LoVo (cell line): ENCODE measurements around the gene WFIKKN2.
"Not testable (repeated sequence)": the region's sequence is repeated elsewhere in the genome, so short reads cannot be mapped to it uniquely, and the experiment has no call there.

Experiments
- DNase-seq: peaks from one replicate; pipeline ENCODE4 v3.0.0-alpha.2; 2016; ENCODE audit warnings: low spot score

The WFIKKN2 gene, protein sequence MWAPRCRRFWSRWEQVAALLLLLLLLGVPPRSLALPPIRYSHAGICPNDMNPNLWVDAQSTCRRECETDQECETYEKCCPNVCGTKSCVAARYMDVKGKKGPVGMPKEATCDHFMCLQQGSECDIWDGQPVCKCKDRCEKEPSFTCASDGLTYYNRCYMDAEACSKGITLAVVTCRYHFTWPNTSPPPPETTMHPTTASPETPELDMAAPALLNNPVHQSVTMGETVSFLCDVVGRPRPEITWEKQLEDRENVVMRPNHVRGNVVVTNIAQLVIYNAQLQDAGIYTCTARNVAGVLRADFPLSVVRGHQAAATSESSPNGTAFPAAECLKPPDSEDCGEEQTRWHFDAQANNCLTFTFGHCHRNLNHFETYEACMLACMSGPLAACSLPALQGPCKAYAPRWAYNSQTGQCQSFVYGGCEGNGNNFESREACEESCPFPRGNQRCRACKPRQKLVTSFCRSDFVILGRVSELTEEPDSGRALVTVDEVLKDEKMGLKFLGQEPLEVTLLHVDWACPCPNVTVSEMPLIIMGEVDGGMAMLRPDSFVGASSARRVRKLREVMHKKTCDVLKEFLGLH

DNA sequence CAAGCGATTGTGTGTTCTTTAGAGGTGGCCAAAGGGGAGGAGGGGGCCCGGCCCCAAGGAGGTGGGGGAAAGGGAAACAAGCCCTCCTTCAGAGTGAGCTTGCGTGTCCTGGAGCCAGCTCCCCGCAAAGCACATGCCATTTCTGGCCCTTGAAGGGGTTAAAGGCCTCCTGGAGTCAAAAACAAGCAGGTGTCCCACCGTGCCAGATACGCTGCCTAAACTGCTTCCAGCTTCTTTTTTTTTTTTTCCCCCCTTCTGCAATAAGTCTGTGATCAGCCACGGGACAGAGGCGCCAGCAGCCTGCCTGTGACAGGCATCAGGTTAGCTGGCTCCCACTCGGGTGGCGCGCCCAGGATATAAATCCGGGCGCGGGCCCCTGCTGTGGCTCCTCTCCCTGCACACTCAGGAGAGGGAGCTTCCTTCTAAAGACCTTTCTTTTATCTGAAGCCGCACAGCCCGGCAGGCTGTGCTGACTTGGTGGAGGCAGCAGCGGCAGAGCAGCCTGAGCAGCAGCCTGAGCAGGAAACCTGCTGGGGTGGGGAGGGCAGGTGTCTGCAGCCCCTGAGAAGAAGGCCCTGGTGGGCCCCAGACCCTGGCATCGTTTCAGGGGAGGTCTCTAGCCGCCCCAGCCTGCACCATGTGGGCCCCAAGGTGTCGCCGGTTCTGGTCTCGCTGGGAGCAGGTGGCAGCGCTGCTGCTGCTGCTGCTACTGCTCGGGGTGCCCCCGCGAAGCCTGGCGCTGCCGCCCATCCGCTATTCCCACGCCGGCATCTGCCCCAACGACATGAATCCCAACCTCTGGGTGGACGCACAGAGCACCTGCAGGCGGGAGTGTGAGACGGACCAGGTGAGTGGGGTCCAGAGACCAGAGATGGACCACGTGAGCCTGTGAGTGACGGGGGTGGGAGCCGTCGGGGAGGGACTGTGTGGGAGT lies at the start of gene WFIKKN2:
WFIKKN2 (plus strand) TSS at position 286 of the 934 bp plus-strand sequence; CDS start at position 638, 352 bp downstream.
- DNase-seq = no peak

- DNase-seq = no peak
Measured at GRCh38 chr17:50785946-50786570, 49.3 kb upstream of the WFIKKN2 start.

DNA sequence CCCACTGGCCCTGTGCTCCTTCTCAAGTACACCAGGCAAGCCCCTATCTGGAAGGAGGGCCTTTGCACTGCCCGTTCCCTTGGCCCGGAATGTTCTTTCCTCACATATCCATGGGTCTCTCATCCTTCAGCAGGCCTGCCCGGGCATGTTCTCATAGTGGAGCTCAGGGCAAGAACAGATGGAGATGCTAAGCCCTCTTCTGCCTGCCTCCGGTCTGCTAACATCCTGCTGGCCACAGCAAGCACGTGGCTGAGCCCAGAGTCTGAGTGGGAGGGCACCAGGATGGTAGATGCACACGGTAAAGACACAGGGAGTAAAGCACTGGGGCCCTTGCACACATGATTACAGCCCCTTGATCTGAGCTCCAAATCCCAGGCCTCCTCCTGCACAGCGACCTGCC lies 48.3 kb upstream of the WFIKKN2 start:
- no peak for DNase-seq

GRCh38 chr17:50790618-50791017 lies 44.8 kb upstream of the WFIKKN2 start:
- DNase-seq = no peak

GRCh38 chr17:50792132-50792531 lies 43.3 kb upstream of the WFIKKN2 start:
- DNase-seq = no peak

DNA sequence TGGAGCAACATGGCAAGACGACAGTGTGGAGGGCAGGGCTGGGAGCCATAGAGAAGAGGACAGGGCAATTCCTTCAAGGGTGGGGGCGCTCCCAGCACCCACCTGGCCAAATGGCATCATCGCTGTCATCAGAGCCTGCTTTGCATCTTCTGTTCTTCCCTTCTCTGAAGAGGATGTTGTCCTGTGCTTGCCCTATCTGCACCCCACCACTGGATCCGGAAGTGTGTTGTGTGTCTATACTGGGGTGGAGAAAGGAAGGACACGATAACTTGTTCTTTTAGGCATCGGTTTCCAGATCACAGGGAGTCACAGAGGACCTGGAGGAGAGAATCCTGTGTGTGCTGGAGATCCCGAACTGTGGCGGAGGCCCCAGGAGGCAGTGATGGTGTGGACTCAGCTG lies 42.4 kb upstream of the WFIKKN2 start:
- DNase-seq = no peak

GRCh38 chr17:50794361-50794760 lies 41.0 kb upstream of the WFIKKN2 start:
- DNase-seq = no peak

GRCh38 chr17:50797135-50797810 lies 38.1 kb upstream of the WFIKKN2 start:
- no peak for DNase-seq

DNA sequence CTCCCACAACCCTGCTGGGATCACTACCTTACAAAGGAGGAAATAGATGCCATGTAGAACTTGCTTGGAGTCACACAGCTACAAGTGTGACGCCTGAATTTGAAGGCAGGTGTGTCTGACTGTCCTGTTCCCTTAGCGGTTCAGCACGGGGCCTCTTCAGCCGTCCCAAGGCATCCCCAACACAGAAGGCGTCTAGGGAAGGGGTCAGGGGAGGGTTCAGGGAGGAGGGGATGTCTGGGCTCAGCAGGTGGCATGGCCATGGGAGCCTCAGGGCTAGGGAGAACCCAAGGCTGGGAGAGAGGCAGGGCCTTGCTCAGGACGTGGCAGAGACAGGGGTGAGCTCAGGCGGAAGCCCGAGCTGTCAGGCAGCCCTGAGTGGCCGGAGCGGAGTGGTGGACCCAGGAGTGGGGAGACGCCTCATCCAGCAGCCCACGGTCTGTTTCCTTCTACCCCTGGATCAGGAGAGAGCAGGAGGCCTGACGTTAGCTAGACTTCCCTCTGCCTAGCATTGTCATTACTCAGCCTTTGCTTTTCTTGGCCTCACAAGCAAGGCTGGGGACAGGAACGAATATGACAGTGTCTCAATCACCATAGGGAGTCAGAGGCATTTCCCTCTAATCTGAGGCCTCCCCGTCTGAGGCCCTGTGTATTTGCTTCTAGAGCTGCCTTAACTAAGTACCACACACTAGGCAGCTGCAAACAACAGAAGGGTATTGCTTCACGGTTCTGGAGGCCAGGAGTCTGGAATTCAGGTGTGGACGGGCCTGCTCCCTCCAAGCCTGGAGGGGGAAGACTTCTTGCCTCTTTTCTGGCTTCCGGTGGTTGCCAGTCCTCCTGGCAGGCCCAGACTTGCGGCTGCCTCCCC lies 36.7 kb upstream of the WFIKKN2 start:
- no peak for DNase-seq

DNA sequence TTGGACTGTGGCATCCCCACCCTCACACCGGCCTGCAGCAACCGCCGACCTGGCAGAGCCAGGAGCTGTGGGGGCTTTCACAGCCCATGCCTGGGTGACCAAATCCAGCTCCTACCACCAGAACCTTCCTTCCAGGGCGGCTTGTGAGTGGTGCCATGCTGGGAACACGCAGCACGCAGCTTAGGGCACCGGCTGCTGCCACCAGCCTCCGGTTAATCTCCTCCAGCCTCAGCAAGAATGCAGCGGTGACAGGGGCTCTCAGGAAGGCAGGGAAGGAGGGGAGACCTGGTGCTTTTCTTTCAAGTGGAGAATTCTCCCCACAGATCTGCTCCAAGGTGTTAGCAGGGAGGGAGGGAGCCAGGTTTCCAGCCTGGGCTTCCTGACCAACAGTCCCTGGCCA lies 35.8 kb upstream of the WFIKKN2 start:
- DNase-seq = no peak

GRCh38 chr17:50800196-50800700 lies 35.1 kb upstream of the WFIKKN2 start:
- DNase-seq = no peak

DNA sequence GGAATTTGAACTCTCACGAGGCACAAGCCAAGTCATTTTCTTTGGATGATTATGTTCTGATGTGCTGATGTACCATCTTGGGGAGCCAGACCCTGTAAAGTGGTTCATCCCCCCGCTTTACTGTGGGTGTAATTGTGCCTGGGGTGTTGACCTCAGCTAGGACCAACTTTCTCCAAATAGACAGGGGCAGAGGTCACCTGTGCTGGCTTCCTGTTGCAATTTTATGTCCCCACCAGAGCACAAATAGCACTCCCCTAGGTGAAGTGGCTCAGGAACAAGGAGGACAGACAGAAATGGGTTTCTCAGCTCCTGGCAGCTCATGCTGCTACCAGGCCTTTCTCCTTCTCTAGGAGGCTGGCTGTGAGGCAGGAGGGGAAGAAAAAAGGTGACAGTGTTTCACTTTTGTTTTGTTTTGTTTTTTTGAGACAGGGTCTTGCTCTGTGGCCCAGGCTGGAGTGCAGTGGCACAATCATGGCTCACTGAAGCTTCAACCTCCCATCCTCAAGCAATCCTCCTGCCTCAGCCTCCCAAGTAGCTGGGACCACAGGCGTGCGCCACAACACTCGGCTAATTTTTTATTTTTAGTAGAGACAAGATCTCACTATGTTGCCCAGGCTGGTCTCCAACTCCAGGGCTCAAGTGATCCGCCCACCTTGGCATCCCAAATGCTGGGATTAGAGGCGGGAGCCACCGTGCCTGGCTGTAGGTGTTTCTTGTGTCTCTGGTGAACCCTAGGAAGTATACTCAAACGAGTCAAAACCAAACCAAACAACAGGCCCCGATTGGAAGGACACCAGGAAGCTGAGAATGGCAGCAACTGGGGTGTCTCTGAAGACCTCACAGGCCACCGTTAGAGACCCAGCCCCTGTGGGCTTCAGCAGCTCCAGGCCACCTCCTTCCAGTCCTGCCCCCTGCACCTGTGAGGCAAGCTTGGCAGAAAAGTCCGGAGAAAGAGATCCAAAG lies 32.5 kb upstream of the WFIKKN2 start:
- DNase-seq = no peak

- no peak for DNase-seq
Measured at GRCh38 chr17:50803676-50804075, 31.7 kb upstream of the WFIKKN2 start.

- DNase-seq = not testable (repeated sequence)
Measured at GRCh38 chr17:50804749-50805475, 30.5 kb upstream of the WFIKKN2 start.

- DNase-seq = no peak
Measured at GRCh38 chr17:50805486-50805885, 29.9 kb upstream of the WFIKKN2 start.

DNA sequence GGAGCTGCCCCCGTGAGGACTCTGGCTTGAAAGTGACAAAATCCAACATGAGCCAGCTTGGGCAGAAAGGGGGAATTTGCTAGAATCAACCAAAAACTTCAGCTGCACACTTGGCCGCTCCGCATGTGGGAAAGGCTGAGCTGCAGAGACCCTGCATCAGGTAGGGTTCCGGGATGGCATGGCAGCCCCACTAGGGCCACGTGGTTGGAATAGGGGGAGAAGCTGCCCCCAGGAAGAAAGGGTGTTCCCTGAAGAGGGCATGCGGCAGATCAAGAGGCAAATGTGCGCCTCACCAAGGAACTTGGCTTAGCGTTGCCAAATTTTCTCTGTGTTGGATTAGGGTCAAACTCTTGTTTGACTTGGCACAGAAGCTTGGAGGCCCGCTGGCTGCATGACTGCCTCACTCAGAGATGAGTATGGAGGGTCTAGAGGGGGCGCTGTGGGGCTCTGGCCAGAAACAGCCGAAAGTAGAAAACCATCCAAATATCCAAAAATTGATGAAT lies 29.2 kb upstream of the WFIKKN2 start:
- no peak for DNase-seq

- no peak for DNase-seq
Measured at GRCh38 chr17:50807009-50807408, 28.4 kb upstream of the WFIKKN2 start.

DNA sequence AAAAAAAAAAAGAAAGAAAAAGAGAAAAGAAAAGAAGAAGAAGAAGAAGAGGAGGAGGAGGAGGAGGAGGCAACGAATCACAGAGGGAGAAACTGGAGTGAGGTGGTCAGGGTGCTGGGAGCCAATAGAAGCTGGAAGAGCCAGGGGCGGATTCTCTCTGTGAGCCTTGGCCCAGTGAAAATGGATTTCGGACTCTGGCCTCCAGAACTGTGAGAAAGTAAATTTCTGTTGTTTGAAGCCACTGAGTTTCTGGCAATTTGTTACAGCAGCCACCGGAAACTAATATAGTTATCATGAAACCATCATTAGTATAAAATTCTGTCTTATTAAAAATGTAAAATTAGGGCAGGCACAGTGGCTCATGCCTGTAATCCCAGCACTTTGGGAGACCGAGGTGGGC lies 27.7 kb upstream of the WFIKKN2 start:
- no peak for DNase-seq
